GM19023 (cell line): ENCODE measurements around the gene LRMDA.
A peak's percentile ranks its signal among the peaks of the same experiment; 100 is the strongest.
"Not testable (repeated sequence)": the region's sequence is repeated elsewhere in the genome, so short reads cannot be mapped to it uniquely, and the experiment has no call there.

Experiments used
- ATAC-seq: cut with Tn5 transposase; IDR thresholded peaks from one replicate; pipeline ENCODE4 v1.9.1; 2021; ENCODE audit warnings: mild to moderate bottlenecking, moderate library complexity; ENCODE audit not compliant: unreplicated experiment

LRMDA gene

GRCh38 chr10:75605795-75606194 is 174.4 kb downstream of the LRMDA start:
- not testable (repeated sequence) for ATAC-seq

- ATAC-seq: peak; percentile 55
Observed at GRCh38 chr10:75606203-75606779, 174.9 kb downstream of the LRMDA start.

- ATAC-seq: no peak
Observed at GRCh38 chr10:75607576-75607975, 176.2 kb downstream of the LRMDA start.

- ATAC-seq: no peak
Observed at GRCh38 chr10:75610183-75610582, 178.8 kb downstream of the LRMDA start.

- ATAC-seq: peak; percentile 38
Observed at GRCh38 chr10:75611172-75611992, 180.0 kb downstream of the LRMDA start.

- peak; percentile 22 for ATAC-seq
Observed at GRCh38 chr10:75611993-75612372, 180.6 kb downstream of the LRMDA start.

GRCh38 chr10:75612904-75613684 is 181.7 kb downstream of the LRMDA start:
- ATAC-seq: no peak

GRCh38 chr10:75613685-75614504 is 182.5 kb downstream of the LRMDA start:
- ATAC-seq: peak; percentile 27

- no peak for ATAC-seq
Observed at GRCh38 chr10:75616076-75616475, 184.7 kb downstream of the LRMDA start.

- no peak for ATAC-seq
Observed at GRCh38 chr10:75616874-75617478, 185.6 kb downstream of the LRMDA start.

- no peak for ATAC-seq
Observed at GRCh38 chr10:75617485-75618155, 186.2 kb downstream of the LRMDA start.

GRCh38 chr10:75619635-75620034 is 188.2 kb downstream of the LRMDA start:
- no peak for ATAC-seq

GRCh38 chr10:75620356-75620755 is 188.9 kb downstream of the LRMDA start:
- ATAC-seq: no peak

- not testable (repeated sequence) for ATAC-seq
Observed at GRCh38 chr10:75621003-75621402, 189.6 kb downstream of the LRMDA start.

GRCh38 chr10:75622503-75622902 is 191.1 kb downstream of the LRMDA start:
- no peak for ATAC-seq

- ATAC-seq: no peak
Observed at GRCh38 chr10:75623310-75624093, 192.1 kb downstream of the LRMDA start.

- ATAC-seq: no peak
Observed at GRCh38 chr10:75624638-75625037, 193.2 kb downstream of the LRMDA start.

GRCh38 chr10:75630746-75631145 is 199.3 kb downstream of the LRMDA start:
- ATAC-seq: no peak

GRCh38 chr10:75632805-75633462 is 201.5 kb downstream of the LRMDA start:
- no peak for ATAC-seq
